NT2/D1 (cell line): ENCODE data around the gene TTC22.

Source experiments
- DNase-seq: peaks from one replicate; pipeline ENCODE4 v3.0.0-alpha.2; 2011; ENCODE audit warnings: low read depth, low spot score
- H3K27me3 ChIP-seq: 2 replicates; pipeline ENCODE4 v1.6.0; 2011; ENCODE audit warnings: mild to moderate bottlenecking; ENCODE audit not compliant: insufficient read length, insufficient read depth
- H3K36me3 ChIP-seq: 2 replicates; pipeline ENCODE4 v1.6.1; 2011; ENCODE audit warnings: mild to moderate bottlenecking, low read length, mixed read lengths; ENCODE audit not compliant: insufficient read depth, insufficient read length
- H3K4me1 ChIP-seq: 2 replicates; pipeline ENCODE4 v1.5.1; 2011; ENCODE audit not compliant: insufficient read depth, insufficient read length
- H3K4me3 ChIP-seq: 2 replicates; pipeline ENCODE4 v1.5.1; 2011; ENCODE audit warnings: low read depth; ENCODE audit not compliant: insufficient read length
- H3K9ac ChIP-seq: 2 replicates; pipeline ENCODE4 v1.6.0; 2011; ENCODE audit warnings: low read depth; ENCODE audit not compliant: insufficient read length
- H3K9me3 ChIP-seq: 2 replicates; pipeline ENCODE4 v1.5.1; 2011; ENCODE audit warnings: mild to moderate bottlenecking, low read length; ENCODE audit not compliant: insufficient read depth
- SUZ12 ChIP-seq: IDR thresholded peaks from 2 replicates; pipeline ENCODE4 v1.6.1; 2011; ENCODE audit not compliant: insufficient read length, insufficient read depth; ENCODE audit errors: extremely low read depth
- YY1 ChIP-seq: IDR thresholded peaks from 2 replicates; pipeline ENCODE4 v1.6.1; 2011; ENCODE audit not compliant: insufficient read length, insufficient read depth
- ZNF274 ChIP-seq: IDR thresholded peaks from 2 replicates; pipeline ENCODE4 v1.6.1; 2011; ENCODE audit warnings: mild to moderate bottlenecking, low read depth, low read length

Gene TTC22

DNA sequence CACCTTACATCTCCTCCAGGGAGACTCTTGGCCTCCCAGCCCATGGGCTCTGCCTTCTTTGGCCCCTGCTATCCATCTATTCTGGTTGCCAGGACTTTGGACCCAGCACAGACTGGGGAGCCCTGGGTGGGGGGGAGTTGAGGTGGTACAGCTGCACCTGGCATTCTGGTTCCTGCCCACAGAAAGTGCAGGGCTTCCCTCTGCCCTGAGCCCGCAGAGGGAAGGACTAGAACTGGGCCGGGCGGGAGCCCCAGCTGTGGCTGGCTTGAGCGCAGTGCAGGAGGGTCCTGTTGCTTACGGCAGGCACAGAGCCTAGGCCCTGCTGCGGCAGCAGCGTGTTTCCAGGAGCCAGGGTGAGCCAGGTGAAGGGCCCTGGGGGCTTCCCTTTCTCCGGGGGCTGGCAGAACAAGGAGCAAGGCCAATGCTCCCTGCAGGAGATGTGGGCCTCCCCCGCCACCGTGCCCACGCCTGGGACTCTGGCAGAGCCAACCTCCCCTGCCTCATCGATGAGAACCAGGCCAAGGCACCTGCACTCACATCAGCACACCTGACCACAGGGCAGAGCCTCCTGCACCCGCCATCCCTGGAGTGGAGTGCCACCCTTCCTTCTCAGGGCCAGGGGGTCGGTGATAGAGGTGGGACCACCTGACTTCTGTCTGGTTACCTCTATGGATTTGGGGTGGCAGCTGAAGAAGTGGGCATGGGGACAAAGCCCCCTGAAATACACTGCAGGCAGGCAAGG, 52.9 kb downstream of the TTC22 start:
- no peak for TF ChIP-seq YY1
- no peak for TF ChIP-seq ZNF274
- no peak for TF ChIP-seq SUZ12
- H3K4me3 ChIP-seq = no peak overlapping the region
- peaks cover 15% of the 10 kb centered on the region for H3K36me3 ChIP-seq
- DNase-seq = no peak
- peaks cover 7% of the 10 kb centered on the region for H3K4me1 ChIP-seq
- peaks cover 6% of the 10 kb centered on the region for H3K27me3 ChIP-seq
- no peak overlapping the region for H3K9ac ChIP-seq
- H3K9me3 ChIP-seq = no peaks in the 10 kb centered on the region

GRCh38 chr1:54745864-54746263, 55.3 kb downstream of the TTC22 start:
- no peak for DNase-seq
- Histone ChIP-seq H3K4me3 (no peak overlapping the region), H3K4me1 (peaks cover 9% of the 10 kb centered on the region), H3K27me3 (peaks cover 6% of the 10 kb centered on the region), H3K9me3 (no peaks in the 10 kb centered on the region), H3K36me3 (peaks cover 38% of the 10 kb centered on the region), H3K9ac (no peak overlapping the region)
- TF ChIP-seq SUZ12 (no peak), ZNF274 (no peak), YY1 (no peak)

DNA sequence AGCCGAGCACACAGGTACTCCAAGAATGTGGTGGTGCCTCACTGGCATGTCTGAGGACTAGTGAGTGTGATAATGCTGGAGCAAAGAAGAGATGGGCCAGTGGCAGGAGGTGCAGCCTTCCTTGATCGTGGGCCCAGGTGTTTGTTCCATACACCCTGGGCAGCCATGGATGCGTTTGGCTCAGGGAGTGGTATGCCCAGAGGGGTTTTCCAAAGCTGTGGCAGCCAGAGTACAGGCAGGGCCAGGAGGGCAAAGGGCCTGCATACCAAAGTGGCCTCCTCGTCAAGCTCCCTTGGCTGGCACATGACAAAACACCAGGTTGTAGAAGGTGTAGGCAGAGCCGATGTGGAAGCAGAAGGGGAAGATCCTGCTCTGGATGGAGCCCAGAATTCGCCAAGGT, 55.8 kb downstream of the TTC22 start:
- TF ChIP-seq ZNF274 = no peak
- TF ChIP-seq YY1 = no peak
- TF ChIP-seq SUZ12 = no peak

GRCh38 chr1:54744696-54745095, 56.4 kb downstream of the TTC22 start:
- peaks cover 49% of the 10 kb centered on the region for H3K36me3 ChIP-seq
- no peak overlapping the region for H3K4me3 ChIP-seq
- H3K4me1 ChIP-seq = peaks cover 9% of the 10 kb centered on the region
- no peak for TF ChIP-seq SUZ12
- no peak for TF ChIP-seq ZNF274
- no peak for TF ChIP-seq YY1
- no peaks in the 10 kb centered on the region for H3K9me3 ChIP-seq
- H3K9ac ChIP-seq = no peak overlapping the region
- no peak for DNase-seq
- peaks cover 6% of the 10 kb centered on the region for H3K27me3 ChIP-seq

More for the DNA sequence above, 55.8 kb downstream of the TTC22 start:
- DNase-seq = no peak
- H3K27me3 ChIP-seq = peaks cover 6% of the 10 kb centered on the region
- H3K36me3 ChIP-seq = peaks cover 43% of the 10 kb centered on the region
- H3K9me3 ChIP-seq = no peaks in the 10 kb centered on the region
- H3K4me1 ChIP-seq = peaks cover 9% of the 10 kb centered on the region
- H3K4me3 ChIP-seq = no peak overlapping the region
- no peak overlapping the region for H3K9ac ChIP-seq

GRCh38 chr1:54743416-54744226, 57.5 kb downstream of the TTC22 start:
- Histone ChIP-seq H3K9me3 (no peaks in the 10 kb centered on the region), H3K9ac (peak overlapping the region; percentile 21), H3K27me3 (peaks cover 2% of the 10 kb centered on the region), H3K4me3 (no peak overlapping the region), H3K36me3 (peaks cover 57% of the 10 kb centered on the region), H3K4me1 (peaks cover 9% of the 10 kb centered on the region)
- DNase-seq = no peak
- TF ChIP-seq YY1 = no peak
- no peak for TF ChIP-seq ZNF274
- TF ChIP-seq SUZ12 = no peak

- Histone ChIP-seq H3K4me3 (no peak overlapping the region), H3K36me3 (peaks cover 68% of the 10 kb centered on the region), H3K9me3 (no peaks in the 10 kb centered on the region), H3K9ac (no peak overlapping the region), H3K27me3 (no peaks in the 10 kb centered on the region), H3K4me1 (peaks cover 9% of the 10 kb centered on the region)
- no peak for TF ChIP-seq ZNF274
- TF ChIP-seq SUZ12 = no peak
- no peak for TF ChIP-seq YY1
- no peak for DNase-seq
These were observed 58.8 kb downstream of the TTC22 start for GRCh38 chr1:54742282-54742681.

GRCh38 chr1:54741531-54741930, 59.6 kb downstream of the TTC22 start:
- TF ChIP-seq YY1 (no peak), ZNF274 (no peak), SUZ12 (no peak)
- H3K4me3 ChIP-seq = no peak overlapping the region
- no peaks in the 10 kb centered on the region for H3K9me3 ChIP-seq
- no peak overlapping the region for H3K9ac ChIP-seq
- H3K36me3 ChIP-seq = peaks cover 76% of the 10 kb centered on the region
- H3K4me1 ChIP-seq = peaks cover 9% of the 10 kb centered on the region
- no peaks in the 10 kb centered on the region for H3K27me3 ChIP-seq
- DNase-seq = no peak
